Measurements from ENCODE around the gene NPDC1. TPM values are rescaled to one million over a fixed set of nuclear protein-coding genes. Genes with fewer than 3 reads are reported as not detected.

The NPDC1 gene
- total and polyA plus RNA-seq, 2 of the 8 experiments (the other 6 are each of a cell fraction or from before 2014, with no cell fraction given) = 26.2 to 44.1 TPM

DNA sequence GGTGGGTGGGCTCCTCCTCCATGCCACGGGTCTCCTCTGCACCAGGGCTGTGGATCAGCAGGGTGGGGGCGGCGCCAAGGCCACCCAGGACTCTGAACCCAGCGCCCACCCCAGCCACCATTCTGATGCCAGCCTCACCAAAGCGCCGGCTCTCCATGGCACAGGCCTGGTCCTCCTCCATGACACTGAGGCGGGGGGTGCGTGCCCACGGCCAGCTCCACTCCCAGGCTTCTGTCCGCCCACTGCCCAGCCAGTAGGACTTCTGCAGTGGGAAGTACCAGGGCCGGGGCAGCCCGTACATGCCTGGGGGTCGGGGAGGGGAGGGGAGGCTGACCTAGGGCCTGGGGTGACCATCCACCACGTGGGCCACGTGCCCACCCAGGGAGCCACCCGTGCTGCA, 29.5 kb downstream of the NPDC1 start:
- Histone ChIP-seq H3K4ac (replicated peaks; ENCODE audit: insufficient read length, low read depth, low read length) (no peak overlapping the region), H3K4me1 (replicated peaks in 1 of 4; ENCODE audit: control insufficient read depth in 3 of 4, insufficient read depth in 4 of 4, low read length in 3 of 4) (peaks cover 0 to 7% (median under 1%) of the 10 kb centered on the region in 4 experiments; a peak in 2 of 7 replicates), H2AK5ac (ENCODE audit: low read depth, low read length) (no peak overlapping the region), H4K91ac (replicated peaks; ENCODE audit: insufficient read length, low read length) (no peak overlapping the region), H3K9me3 (ENCODE audit: insufficient read depth in 2 of 2, low read depth in 1 of 2, low read length in 1 of 2) (peaks cover 0 to 27% of the 10 kb centered on the region in 2 experiments; a peak in 2 of 4 replicates), H3K23me2 (ENCODE audit: low read depth, low read length) (no peaks in the 10 kb centered on the region; the same call in 1 of the 2 replicates), H2BK5ac (ENCODE audit: low read depth, low read length) (no peak overlapping the region), H2BK12ac (ENCODE audit: low read depth, low read length) (no peak overlapping the region), H2BK120ac (replicated peaks; ENCODE audit: low read depth, low read length) (no peak overlapping the region), H4K20me1 (replicated peaks in 1 of 2; ENCODE audit: control insufficient read depth in 1 of 2, insufficient read depth in 2 of 2, low read length in 2 of 2) (peaks cover 0 to 2% of the 10 kb centered on the region in 2 experiments), H3K23ac (ENCODE audit: insufficient read length) (no peak overlapping the region), H3K79me1 (ENCODE audit: low read depth, low read length) (no peaks in the 10 kb centered on the region), H3K56ac (replicated peaks; ENCODE audit: insufficient read length, low read depth, low read length) (no peak overlapping the region), H4K8ac (ENCODE audit: extremely low read depth, insufficient read depth, low read length) (no peak overlapping the region), H3K36me3 (ENCODE audit: control insufficient read depth in 2 of 4, insufficient read depth in 4 of 4, low read length in 3 of 4) (peaks cover 0 to 13% (median 0%) of the 10 kb centered on the region in 4 experiments; a peak in 1 of 8 replicates), H3K4me2 (ENCODE audit: insufficient read depth in 1 of 2, low read depth in 2 of 2, low read length in 2 of 2) (no peak overlapping the region), H2BK20ac (ENCODE audit: low read length) (no peak overlapping the region), H3K4me3 (ENCODE audit: extremely low read depth in 1 of 4, insufficient read depth in 2 of 4, low read depth in 3 of 4, low read length in 4 of 4) (no peak overlapping the region), H3K18ac (ENCODE audit: extremely low read depth, low read length) (no peak overlapping the region), H4K5ac (ENCODE audit: insufficient read length, low read depth, low read length) (no peak overlapping the region), H2AFZ (ENCODE audit: low read length) (no peak overlapping the region), H3K79me2 (ENCODE audit: control insufficient read depth in 1 of 2, insufficient read depth in 2 of 2, low read length in 2 of 2) (no peaks in the 10 kb centered on the region), H3K27ac (ENCODE audit: low read depth, low read length) (no peak overlapping the region), H3K27me3 (replicated peaks in 1 of 4; ENCODE audit: control insufficient read depth in 3 of 4, extremely low read depth in 1 of 4, insufficient read depth in 3 of 4, low read length in 3 of 4) (no peaks in the 10 kb centered on the region; a peak in 1 of 7 replicates), H3K9ac (replicated peaks in 1 of 4; ENCODE audit: extremely low read depth in 1 of 4, low read depth in 3 of 4, low read length in 3 of 4) (no peak overlapping the region), H3K14ac (ENCODE audit: insufficient read length) (no peak overlapping the region), H2BK15ac (ENCODE audit: low read length) (no peak overlapping the region)
- POLR2A ChIA-PET (ENCODE audit: partially characterized antibody) = no interaction called here
- FAIRE-seq (no peak), DNase-seq (ENCODE audit: low read depth in 1 of 2, low spot score in 2 of 2) (no peak)
- CTCF ChIA-PET (ENCODE audit: partially characterized antibody) = interaction anchor here (0.8 to 7.2 kb wide), 5 partner anchors 14 to 69 kb away, joined by 3 to 54 read pairs (median 6); partner anchors contain the start of genes ABCA2 and FUT7
- 84% methylated on average over 11 of the region's 16 CpGs; no CpG with 5 or more reads in 1 of the 2 experiments for WGBS, 2 experiments (ENCODE audit: extremely low coverage in 1 of 2, insufficient coverage in 1 of 2, insufficient read length in 1 of 2, insufficient replicate concordance in 2 of 2, low coverage in 1 of 2, low lambda C conversion rate in 2 of 2, missing lambda C conversion rate in 1 of 2)
- TF ChIP-seq KDM4A (IDR thresholded peaks at IDR 0.05; ENCODE audit: low read depth, low read length, severe bottlenecking) = no peak
- TF ChIP-seq, protein P1, sequence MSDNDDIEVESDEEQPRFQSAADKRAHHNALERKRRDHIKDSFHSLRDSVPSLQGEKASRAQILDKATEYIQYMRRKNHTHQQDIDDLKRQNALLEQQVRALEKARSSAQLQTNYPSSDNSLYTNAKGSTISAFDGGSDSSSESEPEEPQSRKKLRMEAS (IDR thresholded peaks at IDR 0.05) = no peak
- TF ChIP-seq NRF1 (IDR thresholded peaks at IDR 0.05; ENCODE audit: low read depth, low read length) = no peak
- no peak for TF ChIP-seq CBX8 (IDR thresholded peaks at IDR 0.05; ENCODE audit: borderline replicate concordance, low read depth, low read length)
- no peak for TF ChIP-seq CHD2 (IDR thresholded peaks at IDR 0.05; ENCODE audit: low read length)
- TF ChIP-seq HDAC6 (IDR thresholded peaks at IDR 0.05; ENCODE audit: low read depth, low read length) = no peak
- TF ChIP-seq SP2 (IDR thresholded peaks at IDR 0.05; ENCODE audit: low read length) = no peak
- TF ChIP-seq, protein P2, sequence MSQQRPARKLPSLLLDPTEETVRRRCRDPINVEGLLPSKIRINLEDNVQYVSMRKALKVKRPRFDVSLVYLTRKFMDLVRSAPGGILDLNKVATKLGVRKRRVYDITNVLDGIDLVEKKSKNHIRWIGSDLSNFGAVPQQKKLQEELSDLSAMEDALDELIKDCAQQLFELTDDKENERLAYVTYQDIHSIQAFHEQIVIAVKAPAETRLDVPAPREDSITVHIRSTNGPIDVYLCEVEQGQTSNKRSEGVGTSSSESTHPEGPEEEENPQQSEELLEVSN (IDR thresholded peaks at IDR 0.05) = no peak
